Esophagus squamous epithelium (tissue), 5 donors: ENCODE data around the gene STAB1. TPM values are rescaled to one million over a fixed set of nuclear protein-coding genes. Genes with fewer than 3 reads are reported as not detected.

ENCODE experiments used
- DNase-seq: peaks from one replicate; lab custom pipeline; 2025; lab: John Stamatoyannopoulos, UW
- H3K27ac ChIP-seq, 4 donors: fragments of 200-600 bp; sonication (generic); one replicate each; pipeline ENCODE4 v1.5.1; 2016 to 2019; ENCODE audit warnings: mild to moderate bottlenecking in 1 of 4
- H3K27me3 ChIP-seq, 4 donors: fragments of 200-600 bp; sonication (generic); 1 replicate in 3 of 4; 2 replicates in 1 of 4; pipeline versions ENCODE4 v1.5.1 to v1.6.0; 2017 to 2021; ENCODE audit warnings: antibody characterized with exemption in 1 of 4
- H3K36me3 ChIP-seq, 3 donors: fragments of 200-600 bp; sonication (generic); one replicate each; pipeline ENCODE4 v1.5.1; 2016 to 2019
- H3K4me1 ChIP-seq, 3 donors: fragments of 200-600 bp; sonication (generic); one replicate each; pipeline ENCODE4 v1.5.1; 2017 to 2019
- H3K4me3 ChIP-seq, 4 donors: fragments of 200-600 bp; sonication (generic); 1 replicate in 3 of 4; 2 replicates in 1 of 4; pipeline ENCODE4 v1.5.1; 2016 to 2019; ENCODE audit warnings: mild to moderate bottlenecking in 2 of 4, moderate library complexity in 1 of 4
- H3K9me3 ChIP-seq, 3 donors: fragments of 200-600 bp; sonication (generic); one replicate each; pipeline ENCODE4 v1.5.1; 2016 to 2019
- POLR2A ChIP-seq, 4 donors: fragments of 450-650 bp; IDR thresholded peaks; one replicate each; pipeline ENCODE4 v1.6.1; 2017; ENCODE audit warnings: antibody characterized with exemption in 4 of 4, mild to moderate bottlenecking in 4 of 4, moderate library complexity in 3 of 4
- WGBS, 2 donors: methylation state at CpG; one replicate each; pipeline ENCODE4 v1.1.5; 2018; 5-methylcytosine and 5-hydroxymethylcytosine counted together
- intact Hi-C: fragments of 100-400 bp; cut with DNase I; formaldehyde crosslinking; loops from one replicate; pipeline ENCODE4 v1.15.0; 2022
- total RNA-seq, 4 donors: library from RNA; depleted of rRNA; stranded (reverse); fragments of >200 nt; gene quantifications; one replicate each; pipeline ENCODE4 v1.1.0, GENCODE V29; 2016
- TF ChIP-seq, protein P1 (sequence below), 6 experiments: fragments of 450-650 bp in 4 of 6; fragments of 200-600 bp in 2 of 6; sonication (generic) in 2 of 6; IDR thresholded peaks; one replicate each; pipeline ENCODE4 v1.5.1; 2016 to 2019; ENCODE audit warnings: antibody characterized with exemption in 6 of 6, mild to moderate bottlenecking in 4 of 6, moderate library complexity in 4 of 6
- donor health status: DM: yes; HTN: yes; CAD: no.

The STAB1 gene
- total RNA-seq, 4 donors from 2014 or later, result 5.6 to 69.4 (median 32.3) TPM

DNA sequence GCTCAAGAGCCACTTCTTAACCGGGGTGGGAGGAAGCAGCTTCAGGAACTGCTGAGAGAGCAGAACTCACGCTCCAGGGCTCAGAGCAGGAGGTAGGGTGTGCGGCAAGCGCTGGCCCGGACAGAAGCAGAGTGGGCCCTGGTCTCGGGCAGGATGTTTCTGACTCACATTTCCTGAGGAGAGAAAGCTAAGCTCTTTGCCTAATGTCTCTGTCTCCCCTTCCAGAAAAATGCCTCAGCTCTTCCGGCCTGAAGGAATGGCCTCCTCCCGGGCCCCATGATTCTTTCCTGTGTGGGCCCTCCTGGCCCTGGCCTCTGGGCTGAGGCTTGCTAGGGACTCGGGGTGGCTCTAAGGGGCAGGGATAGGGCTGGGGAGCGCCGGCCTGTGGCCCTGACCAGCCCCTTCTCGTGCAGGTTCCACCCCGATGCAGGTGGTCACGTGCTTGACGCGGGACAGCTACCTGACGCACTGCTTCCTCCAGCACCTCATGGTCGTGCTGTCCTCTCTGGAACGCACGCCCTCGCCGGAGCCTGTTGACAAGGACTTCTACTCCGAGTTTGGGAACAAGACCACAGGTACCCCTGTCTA, 4.1 kb upstream of the STAB1 start:
- no peaks in the 10 kb centered on the region for H3K27me3 ChIP-seq
- no peak overlapping the region for H3K4me3 ChIP-seq
- intact Hi-C loops, result no loop called here
- WGBS, 2 donors, result 74 to 96% methylated on average over 5 to 12 of the region's 23 CpGs
- H3K4me1 ChIP-seq, result peaks cover 10 to 74% (median 44%) of the 10 kb centered on the region in 3 donors
- TF ChIP-seq, protein P1, sequence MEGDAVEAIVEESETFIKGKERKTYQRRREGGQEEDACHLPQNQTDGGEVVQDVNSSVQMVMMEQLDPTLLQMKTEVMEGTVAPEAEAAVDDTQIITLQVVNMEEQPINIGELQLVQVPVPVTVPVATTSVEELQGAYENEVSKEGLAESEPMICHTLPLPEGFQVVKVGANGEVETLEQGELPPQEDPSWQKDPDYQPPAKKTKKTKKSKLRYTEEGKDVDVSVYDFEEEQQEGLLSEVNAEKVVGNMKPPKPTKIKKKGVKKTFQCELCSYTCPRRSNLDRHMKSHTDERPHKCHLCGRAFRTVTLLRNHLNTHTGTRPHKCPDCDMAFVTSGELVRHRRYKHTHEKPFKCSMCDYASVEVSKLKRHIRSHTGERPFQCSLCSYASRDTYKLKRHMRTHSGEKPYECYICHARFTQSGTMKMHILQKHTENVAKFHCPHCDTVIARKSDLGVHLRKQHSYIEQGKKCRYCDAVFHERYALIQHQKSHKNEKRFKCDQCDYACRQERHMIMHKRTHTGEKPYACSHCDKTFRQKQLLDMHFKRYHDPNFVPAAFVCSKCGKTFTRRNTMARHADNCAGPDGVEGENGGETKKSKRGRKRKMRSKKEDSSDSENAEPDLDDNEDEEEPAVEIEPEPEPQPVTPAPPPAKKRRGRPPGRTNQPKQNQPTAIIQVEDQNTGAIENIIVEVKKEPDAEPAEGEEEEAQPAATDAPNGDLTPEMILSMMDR (IDR thresholded peaks at IDR 0.05), result no peak
- no peak for TF ChIP-seq POLR2A (IDR thresholded peaks at IDR 0.05)
- DNase-seq, result no peak
- no peaks in the 10 kb centered on the region for H3K9me3 ChIP-seq
- peak overlapping the region; percentile 47 to 81 (median 66) for H3K27ac ChIP-seq
- peaks cover 51 to 77% (median 66%) of the 10 kb centered on the region in 3 donors for H3K36me3 ChIP-seq

DNA sequence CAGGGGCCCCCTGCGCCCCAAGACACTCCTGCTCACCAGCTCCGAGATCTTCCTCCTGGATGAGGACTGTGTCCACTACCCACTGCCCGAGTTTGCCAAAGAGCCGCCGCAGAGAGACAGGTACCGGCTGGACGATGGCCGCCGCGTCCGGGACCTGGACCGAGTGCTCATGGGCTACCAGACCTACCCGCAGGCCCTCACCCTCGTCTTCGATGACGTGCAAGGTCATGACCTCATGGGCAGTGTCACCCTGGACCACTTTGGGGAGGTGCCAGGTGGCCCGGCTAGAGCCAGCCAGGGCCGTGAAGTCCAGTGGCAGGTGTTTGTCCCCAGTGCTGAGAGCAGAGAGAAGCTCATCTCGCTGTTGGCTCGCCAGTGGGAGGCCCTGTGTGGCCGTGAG, 3.1 kb upstream of the STAB1 start:
- no peak overlapping the region for H3K4me3 ChIP-seq
- DNase-seq, result no peak
- peaks cover 44 to 67% (median 61%) of the 10 kb centered on the region in 3 donors for H3K36me3 ChIP-seq
- no peaks in the 10 kb centered on the region for H3K27me3 ChIP-seq
- H3K4me1 ChIP-seq, result peaks cover 10 to 84% (median 46%) of the 10 kb centered on the region in 3 donors
- peak overlapping the region in 2 of 4 donors; percentile 72 to 81 for H3K27ac ChIP-seq
- 93% methylated on average over 3 of the region's 21 CpGs; no CpG with 5 or more reads in 1 of the 2 donors for WGBS, 2 donors
- intact Hi-C loops, result no loop called here
- TF ChIP-seq, protein P1 (IDR thresholded peaks at IDR 0.05), result no peak
- no peak for TF ChIP-seq POLR2A (IDR thresholded peaks at IDR 0.05)
- H3K9me3 ChIP-seq, result no peaks in the 10 kb centered on the region

DNA sequence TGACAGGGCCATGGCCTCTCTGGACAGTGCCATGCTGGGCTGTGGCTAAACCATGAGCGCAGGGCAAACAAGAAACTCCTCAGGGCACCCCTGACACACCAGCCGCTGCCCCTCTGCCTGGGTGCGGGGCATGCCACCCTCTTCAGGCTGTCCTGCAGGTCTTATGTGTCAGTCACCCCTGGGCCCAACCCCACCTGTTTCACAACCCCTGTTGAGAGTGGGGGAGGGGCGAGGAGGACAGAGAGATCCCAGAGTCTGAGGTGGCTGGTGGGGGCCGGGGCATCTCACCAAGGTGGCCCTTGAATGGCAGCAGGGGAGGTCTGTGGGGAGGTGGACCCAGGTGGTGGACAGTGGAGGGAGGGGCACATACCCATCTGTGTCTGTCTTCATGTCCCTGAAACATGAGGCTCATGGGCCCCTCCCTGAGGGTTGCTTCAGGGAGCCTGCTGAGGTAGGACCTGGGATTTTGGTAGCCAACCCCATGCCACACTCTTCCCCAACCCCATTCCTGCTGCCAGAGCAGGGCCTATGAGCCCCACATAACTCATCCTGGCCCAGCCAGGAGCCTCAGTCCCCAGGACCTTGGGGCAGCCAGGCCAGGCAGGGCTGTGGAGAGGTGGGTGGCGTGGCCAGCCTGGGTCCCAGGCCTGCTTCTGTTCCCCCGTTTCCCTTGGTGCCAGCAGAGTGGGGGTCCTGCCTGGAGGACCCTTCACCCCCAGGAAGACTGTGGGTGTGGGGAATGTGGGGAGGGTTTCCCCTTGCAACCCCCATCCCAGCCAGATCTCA, 1.7 kb upstream of the STAB1 start:
- DNase-seq, result no peak
- no peaks in the 10 kb centered on the region for H3K27me3 ChIP-seq
- peak overlapping the region in 1 of 4 donors; percentile 4 for H3K27ac ChIP-seq
- H3K4me1 ChIP-seq, result peaks cover 10 to 96% (median 46%) of the 10 kb centered on the region in 3 donors
- H3K36me3 ChIP-seq, result peaks cover 36 to 53% (median 47%) of the 10 kb centered on the region in 3 donors
- TF ChIP-seq, protein P1 (IDR thresholded peaks at IDR 0.05), result no peak
- TF ChIP-seq POLR2A (IDR thresholded peaks at IDR 0.05), result no peak
- no peak overlapping the region for H3K4me3 ChIP-seq
- 77% methylated on average over 3 of the region's 7 CpGs; no CpG with 5 or more reads in 1 of the 2 donors for WGBS, 2 donors
- intact Hi-C loops, result no loop called here
- no peaks in the 10 kb centered on the region for H3K9me3 ChIP-seq

DNA sequence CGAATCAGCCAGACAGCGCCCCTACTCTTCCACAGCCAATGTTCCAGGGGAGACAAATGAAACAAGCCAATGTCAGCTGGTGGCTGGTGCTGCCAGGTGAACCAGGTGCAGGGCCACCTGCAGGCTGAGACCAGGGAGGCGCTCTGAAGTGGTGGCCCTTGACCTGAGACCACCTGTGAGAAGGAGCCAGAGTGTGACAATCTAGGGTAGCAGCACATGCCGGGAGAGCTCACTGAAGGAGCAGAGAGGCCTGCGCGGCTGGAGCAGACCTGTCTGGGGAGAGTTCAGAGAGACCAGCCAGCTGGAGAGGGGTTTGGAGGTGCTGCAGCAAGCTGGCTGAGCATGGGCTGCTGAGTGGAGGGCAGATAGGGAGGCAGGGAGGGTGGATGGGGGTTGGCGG, 693 bp upstream of the STAB1 start:
- DNase-seq, result no peak
- Histone ChIP-seq H3K4me3 (peak overlapping the region in 1 of 4 donors; percentile 63), H3K27ac (peak overlapping the region in 3 of 4 donors; percentile 65 to 88 (median 80)), H3K27me3 (no peaks in the 10 kb centered on the region), H3K4me1 (peaks cover 10 to 95% (median 45%) of the 10 kb centered on the region in 3 donors), H3K36me3 (peaks cover 26 to 43% (median 37%) of the 10 kb centered on the region in 3 donors), H3K9me3 (no peaks in the 10 kb centered on the region)
- TF ChIP-seq, protein P1 (IDR thresholded peaks at IDR 0.05), result no peak
- no peak for TF ChIP-seq POLR2A (IDR thresholded peaks at IDR 0.05)
- 81 to 85% methylated on average over 3 to 4 of the region's 7 CpGs for WGBS, 2 donors
- intact Hi-C loops, result no loop called here
